Bone marrow (tissue), 2 donors: Measurements from ENCODE around the gene CBFA2T3.

Source experiments
- DNase-seq, 2 donors: peaks; one replicate each; lab custom pipeline; 2025; lab: John Stamatoyannopoulos, UW

CBFA2T3 gene

GRCh38 chr16:88938777-88939244 lies 38.2 kb downstream of the CBFA2T3 start:
- peak in 1 of 2 donors; percentile 21 for DNase-seq

- no peak for DNase-seq
Measured at GRCh38 chr16:88938119-88938776, 38.8 kb downstream of the CBFA2T3 start.

DNA sequence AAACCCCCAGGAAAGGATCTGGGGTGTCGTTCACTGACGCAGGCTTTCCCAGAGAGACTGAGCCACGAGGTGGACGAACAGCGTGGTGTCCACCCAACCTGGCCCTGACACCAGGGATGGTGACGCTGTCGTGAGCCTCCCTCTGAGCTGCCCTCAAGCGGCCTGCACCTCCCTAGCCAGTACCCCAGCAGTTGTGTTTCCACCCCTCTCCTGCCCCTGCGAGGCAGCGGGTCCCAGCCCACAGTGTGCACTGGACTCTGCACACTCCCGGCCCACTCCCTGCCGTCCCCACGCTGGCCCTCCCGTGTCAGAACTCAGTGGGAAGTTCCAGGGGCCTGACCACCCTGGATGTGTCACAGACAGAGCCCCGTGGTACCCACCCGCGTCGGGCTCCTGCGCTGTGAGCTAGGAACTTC lies 39.8 kb downstream of the CBFA2T3 start:
- DNase-seq: no peak

DNA sequence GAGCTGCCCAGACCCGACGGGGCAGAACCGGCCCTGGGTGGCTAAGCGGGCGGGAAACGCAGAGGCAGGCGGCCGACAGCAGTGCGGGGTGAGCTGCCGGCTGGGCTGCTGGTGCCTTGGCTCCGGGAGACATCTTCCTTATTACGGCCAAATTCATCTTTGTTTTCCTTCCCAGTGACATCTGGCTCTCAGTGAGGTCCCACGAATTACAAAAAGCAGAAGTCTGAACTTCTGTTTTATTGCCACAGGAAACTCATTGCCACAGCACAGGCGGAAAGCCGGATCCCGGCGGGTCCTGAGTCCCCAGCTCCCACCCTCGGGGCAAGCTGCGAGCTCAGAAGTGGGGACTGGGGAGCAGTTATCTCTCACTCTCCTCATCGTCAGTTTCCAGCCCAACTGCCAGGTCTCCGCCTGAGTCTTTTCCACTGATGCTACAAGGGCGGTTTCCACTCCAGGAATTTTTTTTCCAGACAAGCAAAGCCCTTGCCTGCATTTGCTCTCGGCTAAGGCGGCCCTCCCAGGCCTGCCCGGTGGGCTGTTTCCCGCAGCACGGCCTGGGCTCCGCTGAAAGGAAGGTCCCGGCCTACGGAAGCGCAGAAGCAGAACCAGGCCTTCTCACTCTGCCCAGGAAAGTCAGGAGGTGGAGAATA lies 40.3 kb downstream of the CBFA2T3 start:
- peak; percentile 26 to 90 for DNase-seq

GRCh38 chr16:88936008-88936555 lies 40.9 kb downstream of the CBFA2T3 start:
- DNase-seq: no peak

GRCh38 chr16:88934066-88934667 lies 42.8 kb downstream of the CBFA2T3 start:
- DNase-seq: no peak

DNA sequence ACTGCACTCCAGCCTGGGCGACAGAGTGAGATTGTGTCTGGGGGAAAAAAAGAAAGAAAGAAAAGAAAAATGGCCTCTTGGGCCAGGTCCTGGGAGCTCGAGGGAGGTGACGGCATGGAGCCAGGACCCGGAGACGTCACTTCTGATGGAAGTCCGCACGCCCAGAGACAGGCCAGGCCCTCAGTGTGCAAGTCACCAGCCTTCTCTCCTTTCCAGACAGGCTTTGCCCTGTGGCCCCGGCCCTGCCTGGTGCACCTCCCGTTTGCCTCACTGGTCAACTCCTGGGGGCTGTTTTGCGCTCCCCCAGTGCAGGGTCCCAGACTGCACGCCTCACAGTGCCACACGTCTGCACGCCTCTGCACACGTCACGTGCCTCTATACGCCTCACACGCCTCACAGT lies 44.1 kb downstream of the CBFA2T3 start:
- no peak for DNase-seq

GRCh38 chr16:88931936-88932335 lies 45.1 kb downstream of the CBFA2T3 start:
- DNase-seq: no peak

DNA sequence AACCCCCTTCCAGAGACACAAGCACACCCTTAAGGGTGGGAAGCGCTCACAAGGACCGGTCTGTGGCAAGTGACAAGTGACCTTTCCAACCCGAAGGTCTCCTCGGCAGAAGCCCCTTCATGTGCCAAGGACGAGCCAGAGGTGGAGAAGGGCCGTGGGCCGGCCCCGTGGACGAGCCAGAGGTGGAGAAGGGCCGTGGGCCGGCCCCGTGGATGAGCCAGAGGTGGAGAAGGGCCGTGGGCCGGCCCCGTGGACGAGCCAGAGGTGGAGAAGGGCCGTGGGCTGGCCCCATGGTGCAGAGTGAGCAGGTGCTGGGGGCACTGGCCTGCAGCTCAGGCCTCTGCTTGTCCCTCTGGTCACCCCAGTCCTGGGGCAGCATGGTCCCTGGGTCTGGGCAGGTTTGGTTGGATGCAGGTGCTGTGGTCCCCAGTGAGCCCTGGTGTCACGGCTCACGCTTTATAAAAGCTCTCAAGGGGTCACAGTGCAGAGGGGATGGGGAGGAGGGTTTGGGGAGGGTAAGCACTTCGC lies 45.6 kb downstream of the CBFA2T3 start:
- no peak for DNase-seq

DNA sequence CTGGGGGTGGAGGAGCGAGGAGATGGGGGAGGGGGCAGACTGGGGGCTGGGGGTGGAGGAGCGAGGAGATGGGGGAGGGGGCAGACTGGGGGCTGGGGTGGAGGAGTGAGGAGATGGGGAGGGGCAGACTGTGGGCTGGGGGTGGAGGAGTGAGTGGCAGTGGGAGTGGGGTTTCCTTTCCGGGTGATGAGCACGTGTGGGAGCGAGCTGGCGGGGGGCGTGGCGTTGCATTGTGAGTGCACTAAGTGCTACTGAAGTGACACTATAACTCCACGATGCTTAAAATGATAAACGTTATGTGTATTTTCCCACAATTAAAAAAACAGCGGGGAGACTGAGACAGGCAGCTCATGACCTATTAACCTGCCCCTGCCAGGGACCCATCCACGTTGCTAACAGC lies 46.3 kb downstream of the CBFA2T3 start:
- DNase-seq: no peak

GRCh38 chr16:88929091-88929445 lies 47.9 kb downstream of the CBFA2T3 start:
- no peak for DNase-seq

DNA sequence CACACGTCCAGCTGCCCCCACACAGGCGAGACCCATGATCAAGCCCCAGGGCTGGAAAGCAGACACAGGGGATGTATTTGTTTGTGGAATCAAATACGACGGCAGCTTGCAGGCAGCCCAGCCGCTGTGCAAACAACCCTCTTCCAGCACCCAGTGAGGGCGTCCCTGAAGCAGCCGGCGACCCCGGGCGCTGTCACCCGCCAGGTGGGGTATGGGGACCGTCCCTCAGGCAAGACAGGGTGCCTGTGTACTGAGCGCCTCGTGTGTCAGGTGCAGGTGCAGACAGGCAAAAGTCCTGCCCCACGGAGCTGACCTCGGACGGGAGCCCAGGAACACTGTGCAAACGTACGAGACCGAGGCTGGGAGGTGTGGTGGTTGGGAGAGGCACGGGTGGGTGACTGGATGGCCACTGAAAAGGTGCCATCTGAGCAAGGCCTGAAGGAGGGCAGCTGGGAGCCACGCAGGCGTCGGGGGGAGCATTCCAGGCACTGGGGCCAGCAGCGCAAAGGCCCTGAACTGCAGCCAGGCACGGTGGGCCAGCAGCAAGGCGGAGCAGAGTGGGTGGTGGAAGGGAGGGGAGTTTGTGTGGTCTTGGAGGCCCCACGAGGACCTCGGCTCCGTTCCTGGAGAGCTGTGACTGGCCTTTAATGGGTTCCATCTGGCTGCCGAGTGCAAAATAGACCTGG lies 48.5 kb downstream of the CBFA2T3 start:
- no peak for DNase-seq

GRCh38 chr16:88927661-88928060 lies 49.3 kb downstream of the CBFA2T3 start:
- no peak for DNase-seq

GRCh38 chr16:88927010-88927409 lies 50.0 kb downstream of the CBFA2T3 start:
- no peak for DNase-seq

DNA sequence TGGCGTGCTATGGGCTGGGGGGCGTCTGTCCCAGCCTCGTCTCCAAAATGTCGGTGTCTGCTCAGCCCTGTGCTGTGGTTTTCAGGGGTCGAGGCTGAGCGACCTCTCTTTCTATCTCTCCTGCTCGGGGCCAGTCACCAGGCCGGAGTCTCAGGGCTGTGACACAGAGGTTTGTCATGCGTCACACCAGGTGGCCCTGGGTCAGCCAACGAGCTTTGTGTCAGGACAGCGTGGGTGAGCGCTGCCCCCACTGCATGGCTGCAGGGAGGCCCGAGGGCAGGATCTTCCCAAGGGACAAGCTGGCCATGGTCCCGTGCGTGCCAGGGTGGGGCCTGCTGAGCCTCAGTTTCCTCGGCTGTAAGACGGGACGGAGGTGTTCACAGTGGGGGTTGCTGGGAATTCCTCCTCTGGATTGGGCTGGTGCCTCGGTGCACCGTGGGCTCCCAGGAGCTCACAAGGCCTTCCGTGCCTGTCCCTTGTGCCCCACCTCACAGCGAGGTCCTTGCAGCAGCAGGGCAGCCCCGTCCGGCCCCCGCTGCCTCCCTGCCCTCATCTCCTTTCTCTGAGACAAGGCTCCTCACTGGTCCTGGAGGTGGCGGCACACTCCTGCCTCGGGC lies 50.5 kb downstream of the CBFA2T3 start:
- no peak for DNase-seq

- no peak for DNase-seq
Measured at GRCh38 chr16:88925540-88925887, 51.5 kb downstream of the CBFA2T3 start.

DNA sequence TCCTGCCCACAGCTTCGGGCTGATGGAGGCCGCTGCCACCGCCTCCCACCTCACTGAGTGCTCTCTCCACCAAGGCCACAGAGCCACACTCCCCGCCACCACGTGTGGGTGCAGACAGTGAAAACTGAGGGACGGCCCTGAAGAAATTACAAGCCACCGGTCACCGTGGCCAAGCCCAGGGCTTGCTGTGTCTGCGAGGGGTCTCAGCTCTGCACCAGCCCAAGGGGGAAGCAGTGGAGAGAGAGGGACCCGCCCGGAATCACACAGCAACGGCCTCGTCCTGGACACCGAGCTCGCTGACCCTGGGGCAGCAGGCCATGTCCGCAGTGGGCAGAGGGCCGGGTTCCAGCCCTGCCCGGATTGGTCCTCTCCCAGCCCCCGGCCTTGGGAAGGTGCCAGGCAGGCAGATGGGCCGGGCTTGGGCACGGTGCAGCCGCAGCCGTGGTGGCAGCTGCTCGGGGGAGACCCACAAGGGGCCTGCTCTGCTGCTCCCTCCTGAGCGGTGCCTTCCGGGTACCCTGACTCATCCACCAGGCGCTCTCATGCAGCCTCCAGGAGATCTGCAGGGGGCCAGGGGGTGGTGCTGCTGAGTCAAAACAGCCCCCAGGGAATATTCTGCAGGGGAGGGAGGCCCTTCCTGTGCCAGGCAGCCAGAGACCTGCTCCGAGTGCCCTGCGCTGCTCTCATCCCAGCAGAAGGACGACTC lies 52.0 kb downstream of the CBFA2T3 start:
- DNase-seq: peak in 1 of 2 donors; percentile 83

GRCh38 chr16:88923926-88924833 lies 52.8 kb downstream of the CBFA2T3 start:
- no peak for DNase-seq

- no peak for DNase-seq
Measured at GRCh38 chr16:88923450-88923849, 53.6 kb downstream of the CBFA2T3 start.

GRCh38 chr16:88922826-88923410 lies 54.1 kb downstream of the CBFA2T3 start:
- no peak for DNase-seq
